Dendritic cell treated with granulocyte-macrophage colony-stimulating factor and Interleukin-4, amounts not matched to agents 40 ng/mL and 50 ng/mL, for 4 days (primary cell): ENCODE results near the gene GABBR2.

Source experiments
- H3K27ac Mint-ChIP-seq: one replicate; pipeline ENCODE4 v1.8.0; 2022; ENCODE audit warnings: mild to moderate bottlenecking, mixed read lengths
- H3K27me3 Mint-ChIP-seq: one replicate; pipeline ENCODE4 v1.8.0; 2022; ENCODE audit warnings: mild to moderate bottlenecking, mixed read lengths
- H3K36me3 Mint-ChIP-seq: one replicate; pipeline ENCODE4 v1.8.0; 2022; ENCODE audit warnings: low read depth, mixed read lengths
- H3K4me1 Mint-ChIP-seq: one replicate; pipeline ENCODE4 v1.8.0; 2022; ENCODE audit warnings: low read depth, mixed read lengths
- H3K4me3 Mint-ChIP-seq: one replicate; pipeline ENCODE4 v1.8.0; 2022; ENCODE audit warnings: mild to moderate bottlenecking, moderate library complexity, mixed read lengths
- H3K9me3 Mint-ChIP-seq: one replicate; pipeline ENCODE4 v1.8.0; 2022; ENCODE audit warnings: mixed read lengths
- intact Hi-C: fragments of 100-400 bp; cut with micrococcal nuclease; formaldehyde crosslinking; loops from one replicate; pipeline ENCODE4 v1.15.0; 2022

Gene GABBR2

GRCh38 chr9:98547606-98548005 is 161.1 kb downstream of the GABBR2 start:
- Mint-ChIP-seq H3K4me3 (no peak overlapping the region), H3K27me3 (peaks cover 6% of the 10 kb centered on the region), H3K4me1 (no peaks in the 10 kb centered on the region), H3K27ac (no peak overlapping the region), H3K9me3 (no peaks in the 10 kb centered on the region), H3K36me3 (no peaks in the 10 kb centered on the region)
- intact Hi-C loops: no loop called here

GRCh38 chr9:98545021-98545420 is 163.7 kb downstream of the GABBR2 start:
- intact Hi-C loops: no loop called here
- no peaks in the 10 kb centered on the region for H3K9me3 Mint-ChIP-seq
- H3K4me1 Mint-ChIP-seq: no peaks in the 10 kb centered on the region
- no peaks in the 10 kb centered on the region for H3K36me3 Mint-ChIP-seq
- H3K27me3 Mint-ChIP-seq: peaks cover 10% of the 10 kb centered on the region
- H3K27ac Mint-ChIP-seq: no peak overlapping the region
- H3K4me3 Mint-ChIP-seq: no peak overlapping the region

- intact Hi-C loops: no loop called here
- Mint-ChIP-seq H3K27ac (no peak overlapping the region), H3K27me3 (peaks cover 12% of the 10 kb centered on the region), H3K9me3 (no peaks in the 10 kb centered on the region), H3K36me3 (no peaks in the 10 kb centered on the region), H3K4me3 (no peak overlapping the region), H3K4me1 (no peaks in the 10 kb centered on the region)
Observed at GRCh38 chr9:98541684-98542230, 167.0 kb downstream of the GABBR2 start.

GRCh38 chr9:98540476-98540875 is 168.3 kb downstream of the GABBR2 start:
- H3K27me3 Mint-ChIP-seq: peaks cover 17% of the 10 kb centered on the region
- no peak overlapping the region for H3K4me3 Mint-ChIP-seq
- no peaks in the 10 kb centered on the region for H3K36me3 Mint-ChIP-seq
- H3K9me3 Mint-ChIP-seq: no peaks in the 10 kb centered on the region
- no peaks in the 10 kb centered on the region for H3K4me1 Mint-ChIP-seq
- no peak overlapping the region for H3K27ac Mint-ChIP-seq
- intact Hi-C loops: no loop called here

- Mint-ChIP-seq H3K4me3 (no peak overlapping the region), H3K27ac (no peak overlapping the region), H3K27me3 (peaks cover 17% of the 10 kb centered on the region), H3K9me3 (no peaks in the 10 kb centered on the region), H3K4me1 (no peaks in the 10 kb centered on the region), H3K36me3 (no peaks in the 10 kb centered on the region)
- intact Hi-C loops: loop anchor here (5.0 kb wide), 2 partner anchors 223 to 252 kb away; no protein-coding TSS in a partner anchor
Observed at GRCh38 chr9:98539954-98540353, 168.8 kb downstream of the GABBR2 start.

DNA sequence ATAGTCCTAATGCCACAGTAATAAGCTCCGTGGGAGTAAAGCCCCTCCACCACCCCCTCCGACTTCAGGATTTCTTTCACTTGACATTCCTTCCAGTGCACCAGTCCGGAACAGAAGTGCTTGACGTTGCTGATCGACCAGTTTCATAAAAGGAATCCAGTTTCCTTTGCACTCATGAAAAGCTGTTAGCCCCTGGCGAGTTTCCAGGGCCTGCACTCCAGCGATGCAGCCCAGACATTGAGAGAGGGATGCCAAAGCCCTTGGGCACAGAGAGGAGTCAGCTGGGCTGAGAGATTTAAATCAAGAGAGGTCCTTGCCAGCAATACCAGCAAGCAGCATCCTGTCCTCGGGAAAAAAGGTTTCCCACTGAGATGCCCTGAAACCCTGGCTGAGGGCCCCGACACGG is 170.1 kb downstream of the GABBR2 start:
- H3K27me3 Mint-ChIP-seq: peaks cover 16% of the 10 kb centered on the region
- no peak overlapping the region for H3K4me3 Mint-ChIP-seq
- intact Hi-C loops: loop anchor here (5.0 kb wide), 2 partner anchors 221 to 254 kb away; no protein-coding TSS in a partner anchor
- H3K9me3 Mint-ChIP-seq: no peaks in the 10 kb centered on the region
- no peak overlapping the region for H3K27ac Mint-ChIP-seq
- no peaks in the 10 kb centered on the region for H3K36me3 Mint-ChIP-seq
- H3K4me1 Mint-ChIP-seq: no peaks in the 10 kb centered on the region

GRCh38 chr9:98538203-98538602 is 170.5 kb downstream of the GABBR2 start:
- no peaks in the 10 kb centered on the region for H3K36me3 Mint-ChIP-seq
- peaks cover 17% of the 10 kb centered on the region for H3K27me3 Mint-ChIP-seq
- intact Hi-C loops: loop anchor here (5.0 kb wide), 2 partner anchors 221 to 254 kb away; no protein-coding TSS in a partner anchor
- no peaks in the 10 kb centered on the region for H3K4me1 Mint-ChIP-seq
- no peaks in the 10 kb centered on the region for H3K9me3 Mint-ChIP-seq
- no peak overlapping the region for H3K27ac Mint-ChIP-seq
- H3K4me3 Mint-ChIP-seq: no peak overlapping the region

DNA sequence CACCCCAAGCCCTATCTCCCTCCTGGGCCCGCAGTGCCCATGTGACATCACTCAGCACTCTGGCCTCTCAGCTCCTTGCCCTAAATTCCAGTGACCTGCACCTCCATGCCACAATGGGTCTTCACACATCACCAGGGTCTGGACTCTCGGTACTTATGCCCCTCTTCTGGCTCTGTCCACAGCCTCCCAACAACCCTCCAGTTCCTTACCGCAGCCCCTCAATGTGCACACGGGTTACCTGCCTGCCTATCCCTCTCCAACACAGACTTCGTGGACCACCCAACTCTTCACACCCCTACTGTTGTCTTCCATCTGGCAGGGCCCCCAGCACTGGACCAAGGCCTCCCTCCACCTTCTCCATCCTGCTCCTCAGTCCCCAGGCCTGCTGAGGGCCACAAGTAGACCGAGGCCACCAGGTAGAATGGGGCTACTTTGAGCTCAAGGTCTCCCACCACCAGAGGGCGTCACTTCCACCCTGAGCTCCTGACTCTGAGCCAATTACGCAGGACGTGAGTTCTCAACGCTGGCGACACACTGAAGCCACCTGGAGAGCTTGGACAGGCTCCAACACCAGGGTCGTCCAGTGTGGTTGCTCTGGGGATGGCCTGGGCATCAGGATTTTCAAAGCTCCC is 172.1 kb downstream of the GABBR2 start:
- Mint-ChIP-seq H3K4me1 (no peaks in the 10 kb centered on the region), H3K4me3 (no peak overlapping the region), H3K27ac (no peak overlapping the region), H3K36me3 (no peaks in the 10 kb centered on the region), H3K27me3 (peaks cover 14% of the 10 kb centered on the region), H3K9me3 (no peaks in the 10 kb centered on the region)
- intact Hi-C loops: loop anchor here (1.0 to 5.0 kb wide), 4 partner anchors 170 to 256 kb away; no protein-coding TSS in a partner anchor

- Mint-ChIP-seq H3K27ac (no peak overlapping the region), H3K4me1 (no peaks in the 10 kb centered on the region), H3K27me3 (peaks cover 16% of the 10 kb centered on the region), H3K36me3 (no peaks in the 10 kb centered on the region), H3K9me3 (no peaks in the 10 kb centered on the region), H3K4me3 (no peak overlapping the region)
- intact Hi-C loops: no loop called here
Observed at GRCh38 chr9:98533866-98534265, 174.9 kb downstream of the GABBR2 start.

DNA sequence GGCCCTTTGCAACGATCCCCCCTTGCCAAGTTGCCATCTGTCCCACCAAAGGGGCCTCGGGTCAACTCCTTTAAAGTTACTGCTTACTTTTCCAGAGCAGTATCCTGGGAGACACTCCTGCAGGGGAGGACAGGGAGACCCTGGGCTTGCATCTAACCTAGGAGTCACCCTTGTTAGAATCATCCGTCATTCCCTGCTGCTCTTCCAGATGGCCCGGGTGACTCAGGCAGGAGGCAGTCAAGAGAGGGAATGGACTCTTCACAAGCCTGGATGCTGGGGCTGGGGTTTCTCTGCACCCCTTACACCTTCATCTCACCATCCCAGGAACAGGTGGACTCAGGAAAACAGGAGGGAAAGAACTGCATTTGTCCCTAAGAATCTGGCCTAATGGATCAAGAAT is 175.6 kb downstream of the GABBR2 start:
- Mint-ChIP-seq H3K4me3 (no peak overlapping the region), H3K27me3 (peaks cover 17% of the 10 kb centered on the region), H3K9me3 (no peaks in the 10 kb centered on the region), H3K4me1 (no peaks in the 10 kb centered on the region), H3K36me3 (no peaks in the 10 kb centered on the region), H3K27ac (no peak overlapping the region)
- intact Hi-C loops: no loop called here

DNA sequence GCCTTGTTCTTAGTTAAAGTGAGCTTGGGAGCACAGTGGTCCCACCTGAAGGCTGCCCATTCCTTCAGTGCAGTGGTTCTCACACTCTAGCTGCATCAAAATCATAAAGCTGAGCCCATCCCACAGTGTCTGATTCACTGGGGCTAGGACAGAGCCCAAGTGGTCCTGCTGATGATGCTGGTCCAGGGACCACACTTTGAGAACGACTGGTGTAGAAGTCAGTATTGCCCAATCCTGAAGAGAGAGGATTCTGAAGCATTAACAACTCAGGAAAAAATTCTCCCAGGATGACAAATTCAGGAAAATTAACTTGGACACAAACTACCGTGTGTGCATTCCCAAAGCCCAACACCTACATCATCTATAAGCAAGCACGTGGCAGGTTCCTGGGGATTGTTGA is 176.2 kb downstream of the GABBR2 start:
- no peaks in the 10 kb centered on the region for H3K9me3 Mint-ChIP-seq
- no peaks in the 10 kb centered on the region for H3K4me1 Mint-ChIP-seq
- no peaks in the 10 kb centered on the region for H3K36me3 Mint-ChIP-seq
- peaks cover 18% of the 10 kb centered on the region for H3K27me3 Mint-ChIP-seq
- intact Hi-C loops: no loop called here
- no peak overlapping the region for H3K27ac Mint-ChIP-seq
- no peak overlapping the region for H3K4me3 Mint-ChIP-seq

DNA sequence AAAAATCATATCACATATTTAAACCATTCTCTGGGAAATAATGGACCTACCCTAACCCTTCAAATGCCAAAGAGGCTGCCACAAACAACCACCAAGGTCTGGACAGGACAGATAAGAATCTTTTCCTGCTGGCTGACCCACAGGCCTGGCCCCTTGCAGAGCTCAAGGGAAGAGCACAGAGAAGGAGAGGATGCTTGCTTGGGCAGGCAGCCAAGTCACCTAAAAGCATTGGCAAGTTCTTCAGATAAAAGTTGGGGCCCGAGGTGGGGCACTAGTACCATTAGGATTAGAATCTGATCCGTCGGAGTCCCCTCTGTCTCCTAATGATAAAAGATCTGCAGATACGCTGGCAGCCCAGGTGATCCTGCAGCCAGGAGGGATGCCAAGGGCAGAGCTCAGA is 176.6 kb downstream of the GABBR2 start:
- Mint-ChIP-seq H3K27me3 (peaks cover 22% of the 10 kb centered on the region), H3K4me1 (no peaks in the 10 kb centered on the region), H3K4me3 (no peak overlapping the region), H3K27ac (no peak overlapping the region), H3K36me3 (no peaks in the 10 kb centered on the region), H3K9me3 (no peaks in the 10 kb centered on the region)
- intact Hi-C loops: no loop called here

DNA sequence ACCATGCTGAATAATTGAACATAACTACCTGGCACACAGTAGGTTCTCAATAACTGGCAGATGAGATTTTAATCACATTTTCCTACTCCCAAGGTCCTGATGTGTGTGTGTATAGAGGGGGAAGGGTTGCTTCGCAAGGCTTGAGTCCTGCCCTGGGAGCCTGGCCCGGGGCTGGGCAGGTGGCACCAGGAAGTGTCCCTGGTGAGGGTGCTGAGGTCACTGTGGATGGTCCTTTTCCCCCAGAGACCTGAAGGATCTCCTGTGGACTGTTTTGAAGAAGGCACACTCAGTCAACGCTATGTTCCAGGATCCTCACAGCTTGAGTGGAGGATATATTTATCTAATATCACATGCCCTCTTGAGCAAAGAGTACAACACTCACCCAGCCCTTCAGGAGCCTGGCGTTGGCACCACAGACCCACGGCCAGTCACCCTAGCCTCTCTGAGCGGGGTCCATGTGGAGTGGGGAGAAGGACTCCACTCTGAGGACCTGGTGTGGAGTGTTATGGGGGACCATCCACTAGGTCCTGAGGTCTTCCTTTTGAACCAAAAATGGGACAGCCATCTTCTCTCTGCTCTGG is 177.8 kb downstream of the GABBR2 start:
- intact Hi-C loops: no loop called here
- Mint-ChIP-seq H3K36me3 (no peaks in the 10 kb centered on the region), H3K9me3 (no peaks in the 10 kb centered on the region), H3K4me3 (no peak overlapping the region), H3K27ac (no peak overlapping the region), H3K4me1 (no peaks in the 10 kb centered on the region), H3K27me3 (peaks cover 25% of the 10 kb centered on the region)

- intact Hi-C loops: no loop called here
Observed at GRCh38 chr9:98530275-98530674, 178.5 kb downstream of the GABBR2 start.

More at GRCh38 chr9:98530275-98530674, 178.5 kb downstream of the GABBR2 start:
- H3K36me3 Mint-ChIP-seq: no peaks in the 10 kb centered on the region
- H3K9me3 Mint-ChIP-seq: no peaks in the 10 kb centered on the region
- peaks cover 25% of the 10 kb centered on the region for H3K27me3 Mint-ChIP-seq
- H3K27ac Mint-ChIP-seq: no peak overlapping the region
- no peak overlapping the region for H3K4me3 Mint-ChIP-seq
- no peaks in the 10 kb centered on the region for H3K4me1 Mint-ChIP-seq
